Lower leg skin (tissue), 3 donors: Measurements from ENCODE around the gene SLC35G6.

Experiments
- POLR2A ChIP-seq, 2 donors: fragments of 450-650 bp; IDR thresholded peaks; one replicate each; pipeline ENCODE4 v1.6.1; 2016 to 2017; ENCODE audit warnings: antibody characterized with exemption in 2 of 2, mild to moderate bottlenecking in 1 of 2, moderate library complexity in 1 of 2
- TF ChIP-seq, protein P1 (sequence below), 3 donors: fragments of 450-650 bp; IDR thresholded peaks; one replicate each; pipeline ENCODE4 v1.5.1; 2016; ENCODE audit warnings: antibody characterized with exemption in 3 of 3, mild to moderate bottlenecking in 3 of 3, moderate library complexity in 2 of 3

DNA sequence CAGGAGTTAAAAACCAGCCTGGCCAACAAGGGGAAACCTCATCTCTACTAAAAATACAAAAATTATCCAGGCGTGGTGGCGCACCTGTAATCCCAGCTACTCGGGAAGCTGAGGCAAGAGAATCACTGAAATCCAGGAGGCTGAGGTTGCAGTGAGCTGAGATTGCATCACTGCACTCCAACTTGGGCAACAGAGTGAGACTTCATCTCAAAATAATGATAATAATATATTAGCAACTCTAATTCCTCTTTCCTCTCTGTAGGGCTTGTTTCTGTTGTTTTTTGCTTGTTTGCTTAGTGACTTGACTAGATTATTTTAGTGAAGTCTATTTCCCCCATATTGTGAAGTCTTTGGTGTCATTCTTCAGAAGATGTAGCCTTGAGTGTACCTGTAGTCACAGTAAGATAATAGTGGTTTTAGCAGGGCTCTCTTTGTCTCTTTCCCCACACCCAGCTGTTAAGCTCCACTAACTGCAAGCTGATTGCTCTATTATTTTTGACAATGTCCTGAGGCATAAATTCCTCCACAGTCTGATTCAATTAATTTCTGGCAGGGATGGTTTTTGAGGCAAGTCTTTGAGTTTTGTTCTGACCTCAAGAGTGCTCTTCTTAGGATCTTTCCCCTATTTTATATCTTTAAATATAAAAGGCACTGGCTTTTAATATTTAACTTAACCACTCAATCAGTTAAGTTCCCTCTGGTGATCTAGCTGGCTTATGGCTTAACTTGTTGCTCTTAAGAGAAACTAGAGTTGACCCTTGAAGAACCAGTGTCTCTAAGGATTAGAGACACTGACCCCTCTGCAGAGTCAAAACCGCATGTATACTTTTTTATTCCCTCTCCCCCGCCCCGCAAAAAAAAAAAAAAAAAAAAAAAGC lies 49.0 kb downstream of the SLC35G6 start:
- TF ChIP-seq POLR2A (IDR thresholded peaks at IDR 0.05) = no peak
- TF ChIP-seq, protein P1, sequence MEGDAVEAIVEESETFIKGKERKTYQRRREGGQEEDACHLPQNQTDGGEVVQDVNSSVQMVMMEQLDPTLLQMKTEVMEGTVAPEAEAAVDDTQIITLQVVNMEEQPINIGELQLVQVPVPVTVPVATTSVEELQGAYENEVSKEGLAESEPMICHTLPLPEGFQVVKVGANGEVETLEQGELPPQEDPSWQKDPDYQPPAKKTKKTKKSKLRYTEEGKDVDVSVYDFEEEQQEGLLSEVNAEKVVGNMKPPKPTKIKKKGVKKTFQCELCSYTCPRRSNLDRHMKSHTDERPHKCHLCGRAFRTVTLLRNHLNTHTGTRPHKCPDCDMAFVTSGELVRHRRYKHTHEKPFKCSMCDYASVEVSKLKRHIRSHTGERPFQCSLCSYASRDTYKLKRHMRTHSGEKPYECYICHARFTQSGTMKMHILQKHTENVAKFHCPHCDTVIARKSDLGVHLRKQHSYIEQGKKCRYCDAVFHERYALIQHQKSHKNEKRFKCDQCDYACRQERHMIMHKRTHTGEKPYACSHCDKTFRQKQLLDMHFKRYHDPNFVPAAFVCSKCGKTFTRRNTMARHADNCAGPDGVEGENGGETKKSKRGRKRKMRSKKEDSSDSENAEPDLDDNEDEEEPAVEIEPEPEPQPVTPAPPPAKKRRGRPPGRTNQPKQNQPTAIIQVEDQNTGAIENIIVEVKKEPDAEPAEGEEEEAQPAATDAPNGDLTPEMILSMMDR (IDR thresholded peaks at IDR 0.05) = no peak
